Activated naive CD4-positive, alpha-beta T cell treated with anti-CD3 and anti-CD28 coated beads, Interleukin-2, amount 10 ng/mL, durations not matched to agents 7 days and 5 days (primary cell): ENCODE data around the gene WDR37.
"Not testable (repeated sequence)": the region's sequence is repeated elsewhere in the genome, so short reads cannot be mapped to it uniquely, and the experiment has no call there.

Experiments used
- CTCF ChIA-PET: fragments of 350-600 bp; sonication (Branson Sonifier 250); formaldehyde crosslinking; loops from one replicate; lab custom pipeline; 2021; ENCODE audit warnings: antibody characterized with exemption; lab: Charles Lee
- DNase-seq: peaks from one replicate; pipeline ENCODE4 v3.0.0-alpha.2; 2020
- H3K27ac Mint-ChIP-seq: one replicate; pipeline ENCODE4 v1.8.0; 2021; ENCODE audit warnings: mild to moderate bottlenecking, moderate library complexity, mixed read lengths
- H3K27me3 Mint-ChIP-seq: one replicate; pipeline ENCODE4 v1.8.0; 2021; ENCODE audit warnings: mild to moderate bottlenecking, mixed read lengths
- H3K36me3 Mint-ChIP-seq: one replicate; pipeline ENCODE4 v1.8.0; 2021; ENCODE audit warnings: mixed read lengths
- H3K4me1 Mint-ChIP-seq: one replicate; pipeline ENCODE4 v1.8.0; 2021; ENCODE audit warnings: mixed read lengths
- H3K4me3 Mint-ChIP-seq: one replicate; pipeline ENCODE4 v1.8.0; 2021; ENCODE audit warnings: mild to moderate bottlenecking, moderate library complexity, mixed read lengths
- H3K9me3 Mint-ChIP-seq: one replicate; pipeline ENCODE4 v1.8.0; 2021; ENCODE audit warnings: mixed read lengths

The WDR37 gene, protein sequence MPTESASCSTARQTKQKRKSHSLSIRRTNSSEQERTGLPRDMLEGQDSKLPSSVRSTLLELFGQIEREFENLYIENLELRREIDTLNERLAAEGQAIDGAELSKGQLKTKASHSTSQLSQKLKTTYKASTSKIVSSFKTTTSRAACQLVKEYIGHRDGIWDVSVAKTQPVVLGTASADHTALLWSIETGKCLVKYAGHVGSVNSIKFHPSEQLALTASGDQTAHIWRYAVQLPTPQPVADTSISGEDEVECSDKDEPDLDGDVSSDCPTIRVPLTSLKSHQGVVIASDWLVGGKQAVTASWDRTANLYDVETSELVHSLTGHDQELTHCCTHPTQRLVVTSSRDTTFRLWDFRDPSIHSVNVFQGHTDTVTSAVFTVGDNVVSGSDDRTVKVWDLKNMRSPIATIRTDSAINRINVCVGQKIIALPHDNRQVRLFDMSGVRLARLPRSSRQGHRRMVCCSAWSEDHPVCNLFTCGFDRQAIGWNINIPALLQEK

DNA sequence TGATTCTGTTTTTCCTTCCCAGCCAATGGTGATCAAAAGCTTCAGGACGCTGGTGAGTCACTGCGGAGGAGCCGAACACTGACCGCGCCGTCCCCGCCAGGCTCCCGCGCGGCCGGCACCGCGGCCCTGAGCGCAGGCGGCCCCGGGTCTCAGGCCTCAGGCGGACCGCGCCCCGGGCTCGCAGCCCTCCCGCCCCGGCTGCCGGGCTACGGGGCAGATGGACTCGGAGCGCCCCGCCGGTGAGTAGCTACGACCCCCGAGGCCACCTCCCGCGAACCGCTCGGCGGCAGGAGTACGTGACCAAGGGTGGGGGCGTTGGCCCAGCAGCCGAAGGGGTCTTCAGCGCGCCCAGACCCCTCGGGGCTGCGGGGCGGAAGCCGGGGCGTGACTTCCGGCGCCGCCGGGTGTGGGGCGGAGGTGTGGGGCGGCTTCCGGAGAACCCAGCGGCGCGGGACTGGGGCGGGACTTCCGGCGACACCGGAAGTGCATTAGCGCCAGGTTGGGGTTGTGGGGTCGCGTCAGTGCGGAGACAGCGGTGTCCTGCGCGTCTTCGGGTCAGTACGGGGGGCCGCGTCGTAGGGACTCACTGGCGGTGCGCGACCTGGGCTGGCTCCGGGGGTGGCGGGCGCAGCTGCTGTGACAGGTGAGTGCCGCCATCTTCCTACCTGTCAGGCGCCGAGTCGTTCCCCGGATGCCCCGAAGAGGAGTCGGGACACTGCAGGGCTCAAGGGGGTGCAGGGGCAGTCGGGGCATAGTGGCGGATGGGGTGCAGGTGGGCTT, at the start of gene WDR37:
TSS of gene WDR37 (plus strand) at position 60 of the 780 bp plus-strand sequence. CDS start 15,771 bp downstream, outside the sequence.
- peak; percentile 92 for DNase-seq
- Mint-ChIP-seq H3K4me3 (peak within 1 kb of the TSS; percentile 96), H3K4me1 (peaks cover 88% of the 10 kb centered on the region), H3K9me3 (no peaks in the 10 kb centered on the region), H3K27ac (peak within 1 kb of the TSS; percentile 94), H3K27me3 (no peaks in the 10 kb centered on the region), H3K36me3 (peaks cover 73% of the 10 kb centered on the region)
- CTCF ChIA-PET = interaction anchor here (1.0 kb wide), 1 partner anchor 11 kb away, joined by 3 read pairs; no protein-coding TSS in a partner anchor

DNA sequence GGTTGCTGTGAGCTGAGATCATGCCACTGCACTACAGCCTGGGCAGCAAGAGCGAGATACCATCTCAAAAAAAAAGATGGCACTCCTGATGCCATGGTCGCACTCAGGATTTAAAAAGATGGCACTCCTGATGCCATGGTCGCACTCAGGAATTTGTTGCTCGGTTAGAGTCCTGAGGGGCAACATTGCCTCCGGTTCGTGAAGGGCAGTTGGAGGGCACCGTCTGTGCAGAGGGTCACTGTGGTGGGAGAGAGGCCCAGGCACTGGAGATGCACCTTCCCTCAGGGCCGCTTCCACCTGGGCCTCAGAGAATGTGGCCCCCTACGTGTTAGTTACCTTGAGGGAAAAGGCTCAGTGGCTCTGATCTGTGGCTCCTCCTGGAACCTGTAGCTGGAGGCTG, 49.6 kb upstream of the WDR37 start:
- no peaks in the 10 kb centered on the region for H3K27me3 Mint-ChIP-seq
- H3K9me3 Mint-ChIP-seq = peaks cover 8% of the 10 kb centered on the region
- H3K4me3 Mint-ChIP-seq = no peak overlapping the region
- CTCF ChIA-PET = no interaction called here
- peaks cover 7% of the 10 kb centered on the region for H3K4me1 Mint-ChIP-seq
- peaks cover 72% of the 10 kb centered on the region for H3K36me3 Mint-ChIP-seq
- DNase-seq = no peak
- no peak overlapping the region for H3K27ac Mint-ChIP-seq

DNA sequence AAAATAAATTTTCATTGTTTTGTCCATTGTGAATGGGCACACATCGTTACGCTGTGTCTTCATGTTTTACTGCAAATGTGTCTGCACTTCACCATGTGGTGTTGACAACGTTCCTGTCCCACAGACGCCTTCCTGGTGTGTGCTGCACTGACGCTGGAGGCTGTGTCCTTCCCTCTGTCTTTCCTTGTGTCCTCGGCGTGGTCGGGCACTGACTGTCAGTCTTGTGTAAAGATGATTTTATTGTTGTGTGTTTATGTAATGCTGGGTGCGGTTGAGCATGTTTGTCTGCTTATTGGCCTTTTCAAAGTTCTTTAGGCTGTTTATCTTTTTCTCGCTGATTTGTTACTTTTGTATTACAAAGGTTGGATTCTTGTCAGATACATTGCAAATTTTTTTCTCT, 48.6 kb upstream of the WDR37 start:
- Mint-ChIP-seq H3K36me3 (peaks cover 75% of the 10 kb centered on the region), H3K4me1 (peaks cover 7% of the 10 kb centered on the region), H3K9me3 (peaks cover 4% of the 10 kb centered on the region), H3K27me3 (no peaks in the 10 kb centered on the region), H3K27ac (peak overlapping the region; percentile 67), H3K4me3 (no peak overlapping the region)
- DNase-seq = no peak
- CTCF ChIA-PET = no interaction called here

DNA sequence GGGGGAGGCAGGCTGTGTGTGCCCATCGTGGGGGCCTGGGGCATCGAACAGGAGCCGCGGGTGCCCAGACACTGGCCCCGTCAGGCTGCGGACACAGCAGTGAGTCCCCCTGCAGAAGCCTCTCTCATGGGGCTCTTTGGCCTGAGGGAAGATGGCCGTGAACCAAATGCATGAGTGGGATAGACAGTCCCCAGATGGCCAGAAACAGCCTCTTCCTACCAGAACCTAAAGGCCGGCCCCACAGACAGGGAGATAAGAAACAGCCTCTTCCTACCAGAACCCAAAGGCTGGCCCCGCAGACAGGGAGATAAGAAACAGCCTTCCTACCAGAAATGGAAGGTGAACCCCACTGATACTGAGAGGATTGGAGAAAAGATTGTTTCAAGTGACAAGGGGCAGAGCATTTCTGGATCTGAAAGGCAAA, 47.1 kb upstream of the WDR37 start:
- H3K36me3 Mint-ChIP-seq = peaks cover 69% of the 10 kb centered on the region

DNA sequence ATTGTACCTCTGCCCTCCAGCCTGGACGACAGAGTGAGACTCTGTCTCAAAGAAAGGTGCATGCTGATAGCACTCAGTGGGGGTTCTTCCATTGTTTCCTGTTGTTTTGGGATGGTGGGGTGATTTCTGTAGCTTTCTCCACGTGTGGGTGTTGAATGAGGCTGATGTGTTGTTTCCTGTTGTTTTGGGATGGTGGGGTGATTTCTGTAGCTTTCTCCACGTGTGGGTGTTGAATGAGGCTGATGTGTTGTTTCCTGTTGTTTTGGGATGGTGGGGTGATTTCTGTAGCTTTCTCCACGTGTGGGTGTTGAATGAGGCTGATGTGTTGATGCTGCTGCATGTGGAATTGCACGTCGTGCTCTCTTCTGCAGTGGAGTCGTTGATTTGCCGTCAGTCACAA, 46.2 kb upstream of the WDR37 start:
- H3K9me3 Mint-ChIP-seq, H3K4me3 Mint-ChIP-seq, CTCF ChIA-PET, H3K27me3 Mint-ChIP-seq, DNase-seq, H3K4me1 Mint-ChIP-seq: not testable (repeated sequence)
- H3K36me3 Mint-ChIP-seq = peaks cover 72% of the 10 kb centered on the region
- peak overlapping the region; percentile 83 for H3K27ac Mint-ChIP-seq

More for the DNA sequence above, 47.1 kb upstream of the WDR37 start:
- Mint-ChIP-seq H3K9me3 (no peaks in the 10 kb centered on the region), H3K4me1 (peaks cover 7% of the 10 kb centered on the region), H3K4me3 (no peak overlapping the region), H3K27ac (peak overlapping the region; percentile 83), H3K27me3 (no peaks in the 10 kb centered on the region)
- CTCF ChIA-PET = no interaction called here
- DNase-seq = no peak

DNA sequence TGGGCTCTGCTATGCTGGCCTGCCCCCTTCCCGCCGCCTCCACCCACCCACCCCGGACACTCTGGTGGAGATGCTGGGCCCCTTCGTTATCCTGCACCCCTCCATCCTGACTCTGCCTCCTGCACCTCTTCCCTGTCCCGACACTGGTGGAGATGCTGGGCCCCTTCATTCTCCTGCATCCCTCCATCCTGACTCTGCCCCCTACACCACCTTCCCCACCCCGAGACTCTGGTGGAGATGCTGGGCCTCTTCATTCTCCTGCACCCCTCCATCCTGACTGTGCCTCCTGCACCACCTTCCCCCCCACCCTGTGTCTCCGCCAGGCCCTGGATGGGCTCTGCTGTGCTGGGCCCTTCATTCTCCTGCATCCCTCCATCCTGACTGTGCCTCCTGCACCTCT, 45.5 kb upstream of the WDR37 start:
- peak overlapping the region; percentile 39 for H3K27ac Mint-ChIP-seq
- H3K4me1 Mint-ChIP-seq = peaks cover 7% of the 10 kb centered on the region
- peaks cover 66% of the 10 kb centered on the region for H3K36me3 Mint-ChIP-seq
- CTCF ChIA-PET = no interaction called here
- H3K27me3 Mint-ChIP-seq = no peaks in the 10 kb centered on the region
- no peak for DNase-seq
- no peaks in the 10 kb centered on the region for H3K9me3 Mint-ChIP-seq
- no peak overlapping the region for H3K4me3 Mint-ChIP-seq

DNA sequence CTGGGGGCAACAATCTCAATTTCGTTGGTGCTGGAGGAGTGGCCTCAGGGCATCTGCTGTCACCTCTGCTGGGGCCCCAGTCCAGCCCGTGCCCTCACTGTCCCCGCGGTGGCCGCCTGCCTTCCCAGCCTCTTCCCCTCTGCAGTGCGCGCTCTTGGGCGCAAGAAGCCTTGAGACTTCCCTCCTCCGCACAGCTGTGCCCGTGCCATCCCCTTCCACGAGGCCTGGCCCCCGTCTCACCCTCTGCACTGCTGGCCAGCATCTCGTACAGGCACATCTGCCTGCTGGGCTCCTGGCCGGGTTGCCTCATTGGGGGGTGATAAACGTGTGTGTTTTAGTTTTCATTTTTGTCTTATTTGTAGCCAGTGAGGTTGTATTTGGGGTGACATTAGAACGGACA, 44.5 kb upstream of the WDR37 start:
- CTCF ChIA-PET = no interaction called here
- Mint-ChIP-seq H3K27ac (peak overlapping the region; percentile 49), H3K9me3 (no peaks in the 10 kb centered on the region), H3K4me3 (no peak overlapping the region), H3K4me1 (peaks cover 7% of the 10 kb centered on the region), H3K27me3 (no peaks in the 10 kb centered on the region), H3K36me3 (peaks cover 69% of the 10 kb centered on the region)
- DNase-seq = no peak

DNA sequence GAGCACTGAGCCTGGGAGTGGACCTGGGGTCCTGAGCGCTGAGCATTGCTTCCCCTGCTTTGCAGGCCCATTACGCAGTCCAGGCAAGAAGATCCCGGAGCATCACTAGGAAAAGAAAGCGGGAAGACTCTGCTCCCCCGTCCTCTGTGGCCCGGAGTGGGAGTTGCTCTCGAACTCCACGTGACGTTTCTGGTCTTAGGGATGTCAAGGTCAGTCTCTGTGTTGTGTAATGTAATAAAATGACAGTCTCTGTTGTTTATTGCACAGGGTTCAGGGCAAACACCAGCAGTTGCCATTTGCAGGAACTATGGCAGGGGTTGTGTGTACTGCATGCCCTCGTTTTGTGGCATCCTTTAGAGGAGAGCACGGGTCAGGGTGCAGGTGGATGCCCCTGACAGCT, 40.5 kb upstream of the WDR37 start:
- H3K4me3 Mint-ChIP-seq = no peak overlapping the region
- no peak overlapping the region for H3K27ac Mint-ChIP-seq
- no peaks in the 10 kb centered on the region for H3K27me3 Mint-ChIP-seq
- H3K4me1 Mint-ChIP-seq = no peaks in the 10 kb centered on the region
- H3K36me3 Mint-ChIP-seq = peaks cover 72% of the 10 kb centered on the region
- no peaks in the 10 kb centered on the region for H3K9me3 Mint-ChIP-seq
- DNase-seq = no peak
- CTCF ChIA-PET = no interaction called here

DNA sequence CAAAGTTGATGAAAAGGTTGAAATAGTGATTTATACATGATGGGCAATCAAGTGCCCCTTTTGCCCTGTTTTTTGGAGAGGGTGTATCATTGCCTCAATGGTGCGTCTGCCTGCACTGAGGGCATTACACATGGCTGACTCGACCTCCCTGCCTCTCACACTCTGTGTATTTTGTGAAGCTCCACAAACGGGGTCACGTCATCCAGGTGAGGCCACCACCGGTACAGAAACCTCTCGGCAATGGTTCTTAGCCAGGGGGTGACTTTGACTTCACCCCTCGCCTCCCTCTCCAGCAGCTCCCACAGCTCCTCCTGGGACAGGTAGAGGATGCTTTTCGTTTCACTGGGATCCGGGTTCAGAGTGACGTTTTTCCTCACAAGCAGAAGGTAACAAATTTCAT, 36.8 kb upstream of the WDR37 start:
- H3K27ac Mint-ChIP-seq = peak overlapping the region; percentile 30
- peaks cover 42% of the 10 kb centered on the region for H3K36me3 Mint-ChIP-seq
- H3K9me3 Mint-ChIP-seq = no peaks in the 10 kb centered on the region
- CTCF ChIA-PET = interaction anchor here (1.2 kb wide), 1 partner anchor 14 kb away, joined by 3 read pairs; no protein-coding TSS in a partner anchor
- H3K27me3 Mint-ChIP-seq = no peaks in the 10 kb centered on the region
- no peak for DNase-seq
- H3K4me1 Mint-ChIP-seq = no peaks in the 10 kb centered on the region
- H3K4me3 Mint-ChIP-seq = no peak overlapping the region

DNA sequence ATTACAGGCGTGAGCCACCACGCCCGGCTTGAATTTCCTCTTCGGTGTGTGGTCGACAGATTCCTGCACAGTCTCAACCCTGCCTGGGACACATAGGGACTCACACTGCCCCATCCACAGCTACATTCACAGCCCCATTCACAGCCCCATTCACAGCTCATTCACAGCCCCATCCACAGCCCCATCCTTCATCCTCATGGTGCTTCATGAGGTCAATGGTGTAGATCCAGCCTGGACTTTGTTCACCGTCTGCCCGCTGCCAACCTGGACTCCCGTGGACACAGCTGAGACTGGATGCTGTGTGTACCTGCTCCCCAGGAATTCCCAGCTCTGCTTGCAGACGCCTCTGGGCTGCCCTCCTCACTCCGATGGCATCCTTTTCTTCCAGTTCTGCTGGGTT, 35.7 kb upstream of the WDR37 start:
- H3K27me3 Mint-ChIP-seq = no peaks in the 10 kb centered on the region
- H3K27ac Mint-ChIP-seq = no peak overlapping the region
- H3K36me3 Mint-ChIP-seq = peaks cover 37% of the 10 kb centered on the region
- DNase-seq = no peak
- no peak overlapping the region for H3K4me3 Mint-ChIP-seq
- no peaks in the 10 kb centered on the region for H3K4me1 Mint-ChIP-seq
- no peaks in the 10 kb centered on the region for H3K9me3 Mint-ChIP-seq
- CTCF ChIA-PET = interaction anchor here (1.2 kb wide), 1 partner anchor 15 kb away, joined by 3 read pairs; no protein-coding TSS in a partner anchor

DNA sequence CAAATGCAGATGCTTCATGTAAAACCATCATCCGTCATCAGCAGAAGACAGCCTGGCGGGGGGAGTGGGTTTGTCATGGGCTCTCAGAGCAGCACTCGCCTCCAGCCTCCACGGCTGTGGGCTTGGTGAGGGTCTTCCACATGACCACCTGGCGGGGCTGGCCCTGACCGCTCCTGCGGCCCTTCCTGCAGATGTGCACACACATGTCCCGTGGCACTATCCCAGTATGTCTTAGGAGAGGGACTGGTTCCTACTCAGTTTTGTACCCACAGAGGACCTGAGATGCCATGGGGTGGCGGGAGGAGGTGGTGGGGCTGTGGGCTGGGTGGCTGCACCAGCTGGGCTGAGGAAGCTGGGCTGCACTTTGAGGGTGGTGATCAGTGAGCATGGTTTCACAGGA, 35.2 kb upstream of the WDR37 start:
- CTCF ChIA-PET = no interaction called here
- no peak for DNase-seq
- no peaks in the 10 kb centered on the region for H3K9me3 Mint-ChIP-seq
- peak overlapping the region; percentile 14 for H3K27ac Mint-ChIP-seq
- no peaks in the 10 kb centered on the region for H3K27me3 Mint-ChIP-seq
- H3K4me1 Mint-ChIP-seq = no peaks in the 10 kb centered on the region
- peaks cover 34% of the 10 kb centered on the region for H3K36me3 Mint-ChIP-seq
- no peak overlapping the region for H3K4me3 Mint-ChIP-seq

DNA sequence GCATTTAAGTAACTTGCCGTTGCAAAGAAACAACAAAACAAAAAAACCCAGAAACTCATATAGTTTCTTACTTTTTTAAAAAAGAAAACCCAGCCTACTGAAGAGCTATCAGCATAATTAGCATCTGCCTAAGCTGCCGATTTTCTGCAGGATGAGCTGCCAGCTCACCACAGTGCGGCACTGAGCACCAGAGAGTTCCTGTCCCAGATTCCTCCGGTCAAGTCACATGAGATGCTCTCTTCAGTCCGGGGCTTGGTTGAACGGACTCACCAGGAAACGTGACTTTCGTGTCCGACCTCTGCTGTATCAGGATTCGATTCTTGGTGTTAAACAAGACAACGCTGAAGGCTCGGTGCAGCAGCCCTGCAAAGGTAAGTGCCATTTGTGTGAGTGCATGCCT, 33.8 kb upstream of the WDR37 start:
- Mint-ChIP-seq H3K4me3 (no peak overlapping the region), H3K9me3 (no peaks in the 10 kb centered on the region), H3K27ac (no peak overlapping the region), H3K27me3 (no peaks in the 10 kb centered on the region), H3K36me3 (peaks cover 21% of the 10 kb centered on the region), H3K4me1 (no peaks in the 10 kb centered on the region)
- CTCF ChIA-PET = no interaction called here
- no peak for DNase-seq

DNA sequence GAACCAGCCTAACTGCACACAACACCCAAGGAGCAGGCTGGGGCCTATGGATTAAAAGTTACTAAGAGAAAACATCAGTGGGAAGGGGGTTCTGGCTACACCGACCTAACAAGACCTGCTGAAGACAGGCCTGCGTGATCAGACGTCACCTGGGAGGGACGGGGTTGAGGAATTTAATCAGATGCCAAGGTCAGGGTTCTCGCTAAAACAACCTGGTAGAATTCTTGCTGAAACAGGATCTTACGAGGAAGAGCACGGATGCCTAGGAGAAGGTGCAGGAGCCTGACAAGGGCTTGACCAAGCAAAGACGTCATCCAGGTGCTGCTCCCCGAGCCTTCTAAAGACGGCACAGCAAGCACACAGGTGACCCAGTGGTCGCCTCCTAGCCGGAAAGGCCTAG, 32.1 kb upstream of the WDR37 start:
- no peak overlapping the region for H3K27ac Mint-ChIP-seq
- CTCF ChIA-PET = no interaction called here
- H3K36me3 Mint-ChIP-seq = peaks cover 10% of the 10 kb centered on the region
- no peak overlapping the region for H3K4me3 Mint-ChIP-seq
- H3K9me3 Mint-ChIP-seq = no peaks in the 10 kb centered on the region
- DNase-seq = no peak
- no peaks in the 10 kb centered on the region for H3K27me3 Mint-ChIP-seq
- no peaks in the 10 kb centered on the region for H3K4me1 Mint-ChIP-seq

DNA sequence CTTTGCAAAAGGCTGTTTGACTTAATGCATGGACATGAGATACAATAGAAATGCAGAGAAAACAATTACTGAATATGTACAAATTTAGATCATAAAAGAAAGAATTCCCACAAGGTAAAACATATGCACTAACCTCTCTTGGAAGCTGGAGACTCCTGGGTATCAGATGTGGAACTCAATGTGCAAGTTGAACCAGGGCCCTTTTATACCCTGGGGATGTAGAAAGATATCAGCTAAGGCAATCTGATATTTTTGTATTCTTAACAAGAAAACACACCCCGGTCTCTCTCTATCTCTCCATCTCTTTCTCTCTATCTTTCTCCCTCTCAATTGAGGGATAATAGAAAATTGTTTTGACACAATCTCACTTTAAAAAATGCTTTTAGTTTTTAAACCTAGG, 30.5 kb upstream of the WDR37 start, which contains the start of gene IDI2:
TSS of gene IDI2 (minus strand) at position 177 of the 400 bp plus-strand sequence. CDS start 1,136 bp downstream, outside the sequence.
- Mint-ChIP-seq H3K9me3 (no peaks in the 10 kb centered on the region), H3K36me3 (peaks cover under 1% of the 10 kb centered on the region), H3K4me1 (no peaks in the 10 kb centered on the region), H3K27ac (no peak within 1 kb of the TSS), H3K4me3 (no peak within 1 kb of the TSS), H3K27me3 (no peaks in the 10 kb centered on the region)
- no peak for DNase-seq
- CTCF ChIA-PET = no interaction called here
